ENCODE results near the gene SCAND1. TPM values are rescaled to one million over a fixed set of nuclear protein-coding genes. Genes with fewer than 3 reads are reported as not detected.
"Not testable (repeated sequence)": the region's sequence is repeated elsewhere in the genome, so short reads cannot be mapped to it uniquely, and the experiment has no call there.

Gene SCAND1
- total RNA-seq, 2 donors from 2014 or later, result 137 to 199 TPM

DNA sequence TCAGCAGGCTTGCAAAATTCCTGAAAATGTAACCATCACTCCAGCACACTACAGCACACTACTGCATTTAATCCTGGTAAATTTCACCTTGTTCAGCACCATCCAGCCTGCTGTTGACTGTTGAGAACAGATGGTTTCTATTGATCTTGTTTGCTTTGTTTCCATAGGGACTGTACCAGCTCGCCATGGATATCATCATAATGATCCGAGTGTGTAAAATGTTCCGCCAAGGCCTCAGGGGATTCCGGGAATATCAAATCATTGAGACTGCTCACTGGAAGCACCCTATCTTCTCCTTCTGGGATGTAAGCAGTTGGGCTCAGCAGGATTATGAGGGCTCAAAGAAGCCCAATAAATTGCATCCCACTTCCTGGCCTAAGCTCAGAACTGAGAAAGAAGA, 18.2 kb upstream of the SCAND1 start:
- intact Hi-C loops (cut with DNase I), result no loop called here
- H3K27me3 ChIP-seq (replicated peaks; ENCODE audit: insufficient read depth), result no peaks in the 10 kb centered on the region
- DNase-seq (ENCODE audit: low spot score), result peak; percentile 39
- TF ChIP-seq, protein P1, sequence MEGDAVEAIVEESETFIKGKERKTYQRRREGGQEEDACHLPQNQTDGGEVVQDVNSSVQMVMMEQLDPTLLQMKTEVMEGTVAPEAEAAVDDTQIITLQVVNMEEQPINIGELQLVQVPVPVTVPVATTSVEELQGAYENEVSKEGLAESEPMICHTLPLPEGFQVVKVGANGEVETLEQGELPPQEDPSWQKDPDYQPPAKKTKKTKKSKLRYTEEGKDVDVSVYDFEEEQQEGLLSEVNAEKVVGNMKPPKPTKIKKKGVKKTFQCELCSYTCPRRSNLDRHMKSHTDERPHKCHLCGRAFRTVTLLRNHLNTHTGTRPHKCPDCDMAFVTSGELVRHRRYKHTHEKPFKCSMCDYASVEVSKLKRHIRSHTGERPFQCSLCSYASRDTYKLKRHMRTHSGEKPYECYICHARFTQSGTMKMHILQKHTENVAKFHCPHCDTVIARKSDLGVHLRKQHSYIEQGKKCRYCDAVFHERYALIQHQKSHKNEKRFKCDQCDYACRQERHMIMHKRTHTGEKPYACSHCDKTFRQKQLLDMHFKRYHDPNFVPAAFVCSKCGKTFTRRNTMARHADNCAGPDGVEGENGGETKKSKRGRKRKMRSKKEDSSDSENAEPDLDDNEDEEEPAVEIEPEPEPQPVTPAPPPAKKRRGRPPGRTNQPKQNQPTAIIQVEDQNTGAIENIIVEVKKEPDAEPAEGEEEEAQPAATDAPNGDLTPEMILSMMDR (IDR thresholded peaks at IDR 0.05), result no peak
- TF ChIP-seq POLR2AphosphoS5 (IDR thresholded peaks at IDR 0.05), result peak; percentile 83
- 13% methylated on average over 4 of the region's 4 CpGs for WGBS
- no peaks in the 10 kb centered on the region for H3K4me1 ChIP-seq (replicated peaks)
- H3K36me3 ChIP-seq, result no peaks in the 10 kb centered on the region
- peak overlapping the region in 1 of 2 donors; percentile 42 for H3K27ac ChIP-seq
- no peak overlapping the region for H3K4me3 ChIP-seq
- no peaks in the 10 kb centered on the region for H3K9me3 ChIP-seq

DNA sequence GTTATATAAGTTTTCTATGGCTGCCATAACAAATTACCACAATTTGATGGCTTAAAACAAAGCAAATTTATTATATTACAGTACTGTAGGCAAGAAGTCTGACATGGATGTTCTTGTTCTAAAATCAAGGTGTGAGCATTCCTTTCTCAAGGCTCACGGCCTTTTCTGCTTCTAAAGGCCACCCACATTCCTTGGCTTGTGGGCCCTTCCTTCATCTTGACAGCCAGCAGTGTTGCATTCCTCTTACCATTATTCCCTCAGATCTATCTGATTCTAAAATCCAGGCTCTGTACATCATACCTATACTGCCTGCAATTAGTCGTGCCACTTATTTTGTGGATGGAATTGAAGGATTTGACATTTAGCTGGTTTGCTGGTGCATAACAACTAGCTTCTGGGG, 17.7 kb upstream of the SCAND1 start:
- no peaks in the 10 kb centered on the region for H3K9me3 ChIP-seq
- no peaks in the 10 kb centered on the region for H3K36me3 ChIP-seq
- H3K4me3 ChIP-seq, result no peak overlapping the region
- no peaks in the 10 kb centered on the region for H3K4me1 ChIP-seq (replicated peaks)
- 84% methylated on average over 2 of the region's 2 CpGs for WGBS
- DNase-seq (ENCODE audit: low spot score), result no peak
- intact Hi-C loops (cut with DNase I), result no loop called here
- H3K27me3 ChIP-seq (replicated peaks; ENCODE audit: insufficient read depth), result no peaks in the 10 kb centered on the region
- TF ChIP-seq, protein P1 (IDR thresholded peaks at IDR 0.05), result no peak
- TF ChIP-seq POLR2A (IDR thresholded peaks at IDR 0.05) (no peak), POLR2AphosphoS5 (IDR thresholded peaks at IDR 0.05) (no peak)
- no peak overlapping the region for H3K27ac ChIP-seq

DNA sequence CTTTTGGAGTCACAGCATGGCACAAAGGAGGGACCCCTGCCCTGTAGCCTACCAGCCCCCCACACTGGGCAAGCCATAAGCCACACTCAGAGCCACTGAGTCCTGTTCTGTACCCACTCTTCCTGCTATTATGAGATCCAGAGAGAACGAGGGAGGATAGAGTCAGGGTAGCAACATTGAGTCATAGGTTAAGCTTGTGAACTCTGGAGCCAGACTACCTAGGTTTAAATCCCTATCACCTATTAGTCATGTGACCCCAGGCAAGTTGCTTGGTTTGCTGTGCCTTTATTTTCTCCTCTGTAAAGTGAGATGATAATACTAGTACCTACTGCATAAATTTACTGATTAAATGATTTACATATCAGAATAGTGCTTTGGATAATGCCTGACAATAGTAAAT, 14.6 kb upstream of the SCAND1 start:
- no peaks in the 10 kb centered on the region for H3K27me3 ChIP-seq (replicated peaks; ENCODE audit: insufficient read depth)
- no peaks in the 10 kb centered on the region for H3K36me3 ChIP-seq
- H3K9me3 ChIP-seq, result no peaks in the 10 kb centered on the region
- no peak overlapping the region for H3K27ac ChIP-seq
- DNase-seq (ENCODE audit: low spot score), result no peak
- 25% methylated on average over 1 of the region's 1 CpG for WGBS
- TF ChIP-seq POLR2AphosphoS5 (IDR thresholded peaks at IDR 0.05) (no peak), POLR2A (IDR thresholded peaks at IDR 0.05) (no peak)
- TF ChIP-seq, protein P1 (IDR thresholded peaks at IDR 0.05), result no peak
- H3K4me1 ChIP-seq (replicated peaks), result no peaks in the 10 kb centered on the region
- no peak overlapping the region for H3K4me3 ChIP-seq
- intact Hi-C loops (cut with DNase I), result no loop called here

DNA sequence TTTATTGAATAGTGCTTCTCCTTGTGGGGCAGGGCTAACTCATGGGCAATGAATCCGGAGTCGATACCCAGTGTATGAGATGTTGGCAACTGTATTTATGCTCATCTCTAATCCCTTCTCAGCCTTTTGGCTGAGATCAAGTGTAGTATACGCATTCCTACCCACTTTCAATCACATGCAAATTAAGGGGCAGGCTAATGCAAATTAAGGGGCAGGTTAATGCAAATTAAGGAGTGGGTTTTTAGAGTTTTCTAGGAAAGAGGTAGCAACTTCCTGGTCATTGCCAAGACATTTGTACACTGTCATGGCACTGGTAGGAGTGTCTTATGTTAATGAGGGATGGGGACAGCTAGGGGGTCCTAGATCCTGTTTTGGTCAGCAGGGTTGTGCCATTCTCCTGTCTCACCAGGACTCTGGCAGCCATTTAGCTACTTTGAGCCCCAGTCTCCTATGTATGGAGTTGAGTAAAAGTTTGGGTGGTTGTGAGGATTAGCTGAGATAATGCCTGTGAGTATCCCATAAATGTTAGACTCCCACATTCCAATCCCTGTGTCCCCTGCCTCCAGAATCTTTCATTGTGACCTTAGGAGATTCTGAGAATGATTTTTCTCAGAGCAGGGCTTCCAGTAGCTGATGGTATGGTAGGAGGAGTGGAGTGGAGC, 13.8 kb upstream of the SCAND1 start, which contains the start of gene CNBD2:
TSS of gene CNBD2 (plus strand) at position 612 of the 662 bp plus-strand sequence. CDS start 173 bp downstream, outside the sequence.
- Histone ChIP-seq H3K27ac (no peak within 1 kb of the TSS), H3K9me3 (no peaks in the 10 kb centered on the region), H3K27me3 (replicated peaks; ENCODE audit: insufficient read depth) (no peaks in the 10 kb centered on the region), H3K4me1 (replicated peaks) (no peaks in the 10 kb centered on the region), H3K4me3 (no peak within 1 kb of the TSS), H3K36me3 (no peaks in the 10 kb centered on the region)
- WGBS, result 88% methylated on average over 3 of the region's 3 CpGs
- no peak for DNase-seq (ENCODE audit: low spot score)
- intact Hi-C loops (cut with DNase I), result no loop called here
- no peak for TF ChIP-seq POLR2A (IDR thresholded peaks at IDR 0.05)
- TF ChIP-seq, protein P1 (IDR thresholded peaks at IDR 0.05), result no peak
- TF ChIP-seq POLR2AphosphoS5 (IDR thresholded peaks at IDR 0.05), result no peak

DNA sequence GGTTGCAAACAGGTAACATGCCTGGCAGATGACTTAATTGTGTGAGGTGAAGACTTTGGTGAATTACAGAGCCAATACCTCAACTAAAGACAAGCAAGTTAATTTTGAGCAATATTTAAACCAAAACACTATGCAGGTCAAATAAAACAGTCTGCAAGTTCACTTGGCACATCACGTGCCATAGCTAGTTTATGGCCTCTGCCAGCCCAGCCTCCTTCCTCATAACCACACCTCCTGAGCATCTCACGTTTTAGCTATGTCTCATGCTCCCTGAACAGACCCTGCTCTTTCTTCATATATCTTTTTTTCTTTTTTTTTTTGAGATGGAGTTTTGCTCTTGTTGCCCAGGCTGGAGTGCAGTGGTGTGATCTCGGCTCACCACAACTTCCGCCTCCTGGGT, 9.6 kb upstream of the SCAND1 start:
- H3K9me3 ChIP-seq, result no peaks in the 10 kb centered on the region
- intact Hi-C loops (cut with DNase I), result no loop called here
- no peak for DNase-seq (ENCODE audit: low spot score)
- no peak for TF ChIP-seq POLR2A (IDR thresholded peaks at IDR 0.05)
- TF ChIP-seq, protein P1 (IDR thresholded peaks at IDR 0.05), result no peak
- TF ChIP-seq POLR2AphosphoS5 (IDR thresholded peaks at IDR 0.05), result no peak
- no peak overlapping the region for H3K4me3 ChIP-seq
- H3K36me3 ChIP-seq, result no peaks in the 10 kb centered on the region
- H3K4me1 ChIP-seq (replicated peaks), result no peaks in the 10 kb centered on the region
- WGBS, result 79% methylated on average over 4 of the region's 4 CpGs
- H3K27ac ChIP-seq, result no peak overlapping the region
- H3K27me3 ChIP-seq (replicated peaks; ENCODE audit: insufficient read depth), result no peaks in the 10 kb centered on the region

DNA sequence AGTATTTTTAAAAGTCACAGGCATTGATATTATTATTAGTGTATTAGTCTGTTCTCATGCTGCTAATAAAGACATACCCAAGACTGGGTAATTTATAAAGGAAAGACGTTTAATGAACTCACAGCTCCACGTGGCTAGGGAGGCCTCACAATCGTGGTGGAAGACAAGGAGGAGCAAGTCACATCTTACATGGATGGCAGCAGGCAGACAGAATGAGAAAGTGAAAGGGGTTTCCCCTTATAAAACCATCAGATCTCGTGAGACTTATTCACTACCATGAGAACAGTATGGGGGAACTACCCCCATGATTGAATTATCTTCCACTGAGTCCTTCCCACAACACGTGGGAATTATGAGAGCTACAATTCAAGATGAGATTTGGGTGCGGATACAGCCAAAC, 5.0 kb upstream of the SCAND1 start:
- 85% methylated on average over 6 of the region's 6 CpGs for WGBS
- H3K4me3 ChIP-seq; H3K27me3 ChIP-seq (replicated peaks; ENCODE audit: insufficient read depth); H3K27ac ChIP-seq; H3K4me1 ChIP-seq (replicated peaks); H3K9me3 ChIP-seq; intact Hi-C loops (cut with DNase I); H3K36me3 ChIP-seq; DNase-seq (ENCODE audit: low spot score): not testable (repeated sequence)

Data from prostate gland (tissue), 2 donors.